ENCODE results near the gene LACTB.

- TF ChIP-seq CTCF (conservative IDR thresholded peaks at IDR 0.05; ENCODE audit: low read depth, low read length) (no peak), EZH2 (IDR thresholded peaks at IDR 0.05; ENCODE audit: borderline replicate concordance, low read depth, low read length, poor library complexity, severe bottlenecking) (no peak)
Observed at GRCh38 chr15:63110428-63111026, 11.1 kb upstream of the LACTB start.

All from A673 (cell line).